GM18507 (cell line): ENCODE results near the gene CERS5.

Experiments
- DNase-seq: peaks from one replicate; pipeline ENCODE4 v3.0.0; 2011; ENCODE audit warnings: low read depth; ENCODE audit not compliant: insufficient read length; ENCODE audit errors: extremely low spot score
- FAIRE-seq: peaks from 2 replicates; lab custom pipeline; 2011; peaks lifted over from hg19 to GRCh38; lab: Jason Lieb, UNC

The CERS5 gene, protein sequence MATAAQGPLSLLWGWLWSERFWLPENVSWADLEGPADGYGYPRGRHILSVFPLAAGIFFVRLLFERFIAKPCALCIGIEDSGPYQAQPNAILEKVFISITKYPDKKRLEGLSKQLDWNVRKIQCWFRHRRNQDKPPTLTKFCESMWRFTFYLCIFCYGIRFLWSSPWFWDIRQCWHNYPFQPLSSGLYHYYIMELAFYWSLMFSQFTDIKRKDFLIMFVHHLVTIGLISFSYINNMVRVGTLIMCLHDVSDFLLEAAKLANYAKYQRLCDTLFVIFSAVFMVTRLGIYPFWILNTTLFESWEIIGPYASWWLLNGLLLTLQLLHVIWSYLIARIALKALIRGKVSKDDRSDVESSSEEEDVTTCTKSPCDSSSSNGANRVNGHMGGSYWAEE

DNA sequence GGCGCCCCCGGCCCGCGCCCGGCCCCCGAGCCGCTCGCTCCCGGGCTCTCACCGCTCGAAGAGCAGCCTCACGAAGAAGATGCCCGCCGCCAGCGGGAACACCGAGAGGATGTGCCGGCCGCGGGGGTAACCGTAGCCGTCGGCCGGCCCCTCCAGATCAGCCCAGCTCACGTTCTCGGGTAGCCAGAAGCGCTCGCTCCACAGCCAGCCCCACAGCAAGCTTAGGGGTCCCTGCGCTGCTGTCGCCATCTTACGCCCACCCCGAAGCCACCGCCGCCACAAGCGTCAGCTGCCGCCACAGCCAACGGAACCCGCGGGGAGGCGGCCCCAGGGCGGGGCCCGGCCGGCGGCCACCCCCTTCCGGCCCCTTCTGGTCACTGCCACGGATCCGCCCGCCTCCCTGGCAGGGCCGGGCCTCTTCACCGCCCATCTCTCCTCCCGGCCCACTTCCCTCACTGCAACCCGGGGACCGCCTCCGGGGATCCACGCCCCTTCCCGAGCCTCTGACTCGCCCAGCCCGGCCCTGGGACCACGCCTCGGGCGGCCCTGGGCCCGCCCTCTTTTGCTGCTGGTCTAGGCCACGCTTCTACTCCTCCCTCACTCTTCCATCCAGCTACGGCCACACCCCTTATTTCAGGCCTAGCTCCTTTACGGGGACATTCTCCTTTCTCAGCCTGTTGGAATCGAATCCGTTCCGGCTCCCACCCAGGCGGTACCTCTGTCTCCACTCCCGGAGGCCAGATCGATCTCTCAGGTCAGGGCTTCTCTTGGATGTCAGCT, at the start of gene CERS5:
CERS5 (minus strand) TSS at position 321 of the 780 bp plus-strand sequence; CDS start at position 249, 72 bp downstream.
- peak; percentile 96 for DNase-seq
- FAIRE-seq = peak; percentile 89

DNA sequence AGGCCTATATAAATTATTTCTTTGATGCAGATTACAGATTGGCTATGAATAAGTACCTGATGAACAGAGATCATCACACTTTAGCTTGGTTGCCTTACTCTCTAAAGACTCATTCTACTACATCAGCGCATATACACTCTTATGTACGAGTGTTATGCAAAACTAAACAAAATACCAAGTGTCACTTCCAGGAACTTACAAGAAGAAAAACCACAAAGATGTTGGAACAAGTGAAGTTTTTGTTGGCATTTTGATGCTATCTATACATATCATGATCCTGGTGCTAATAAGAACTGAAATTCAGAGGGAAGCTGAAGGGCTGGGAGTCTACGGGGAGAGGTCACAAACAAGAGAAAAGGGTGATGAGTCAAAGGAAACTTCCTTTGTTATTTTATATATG, 47.9 kb upstream of the CERS5 start:
- FAIRE-seq (no peak), DNase-seq (no peak)

DNA sequence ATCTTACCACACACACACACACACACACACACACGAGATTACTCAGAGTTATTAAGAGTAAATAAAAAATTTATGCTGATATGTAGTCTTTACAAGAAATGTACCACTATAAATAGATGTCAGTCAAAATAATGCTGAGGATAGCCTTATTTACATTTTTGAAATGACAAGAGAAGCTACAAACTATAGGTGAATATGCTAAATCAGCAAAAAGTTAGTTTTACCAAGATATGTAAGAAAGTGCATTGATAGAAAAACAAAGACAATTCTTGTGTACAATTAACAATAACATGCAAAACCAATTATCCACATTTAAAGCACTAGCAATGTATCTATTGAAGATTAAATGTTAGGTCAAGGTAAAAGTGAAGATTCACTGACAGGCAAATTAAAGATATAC, 46.8 kb upstream of the CERS5 start:
- FAIRE-seq (no peak), DNase-seq (no peak)

DNA sequence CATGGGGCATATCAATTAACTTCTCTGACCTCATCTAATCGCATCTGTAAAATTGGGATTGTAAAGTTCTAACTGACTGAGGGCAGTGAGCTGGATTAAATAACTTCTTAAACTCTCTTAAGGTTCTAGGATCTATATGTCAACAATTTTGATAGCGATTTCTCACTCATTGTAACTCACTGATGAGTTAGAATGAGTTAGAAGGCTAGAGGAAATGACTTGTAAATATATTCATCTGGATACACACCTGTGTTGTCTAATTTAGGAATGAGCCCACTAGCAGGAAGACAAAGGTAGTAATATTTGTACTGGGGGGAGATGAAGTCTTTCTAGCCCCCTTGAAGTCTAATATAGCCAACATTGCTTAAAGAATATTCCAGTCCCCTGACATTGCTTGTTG, 46.3 kb upstream of the CERS5 start:
- FAIRE-seq = no peak
- no peak for DNase-seq

DNA sequence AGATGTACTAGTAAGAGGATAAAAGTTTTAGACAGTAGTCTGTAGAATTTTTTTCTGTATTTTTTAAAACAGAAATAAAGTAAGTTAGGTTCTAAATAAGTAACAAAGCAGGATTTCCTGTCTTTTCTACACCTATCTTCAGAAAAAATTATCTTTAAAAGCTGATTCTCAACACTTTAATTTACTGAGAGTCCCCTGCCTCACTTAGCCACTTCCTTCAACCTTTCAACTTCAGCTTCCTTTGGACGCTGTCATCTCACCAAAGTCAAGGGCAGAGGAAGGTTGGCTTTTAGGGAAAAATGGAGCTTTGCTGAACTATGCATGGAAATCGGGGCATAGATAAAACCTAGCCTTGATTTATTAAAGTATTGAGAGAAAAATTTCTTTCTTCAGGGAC, 44.9 kb upstream of the CERS5 start:
- no peak for DNase-seq
- FAIRE-seq = no peak

DNA sequence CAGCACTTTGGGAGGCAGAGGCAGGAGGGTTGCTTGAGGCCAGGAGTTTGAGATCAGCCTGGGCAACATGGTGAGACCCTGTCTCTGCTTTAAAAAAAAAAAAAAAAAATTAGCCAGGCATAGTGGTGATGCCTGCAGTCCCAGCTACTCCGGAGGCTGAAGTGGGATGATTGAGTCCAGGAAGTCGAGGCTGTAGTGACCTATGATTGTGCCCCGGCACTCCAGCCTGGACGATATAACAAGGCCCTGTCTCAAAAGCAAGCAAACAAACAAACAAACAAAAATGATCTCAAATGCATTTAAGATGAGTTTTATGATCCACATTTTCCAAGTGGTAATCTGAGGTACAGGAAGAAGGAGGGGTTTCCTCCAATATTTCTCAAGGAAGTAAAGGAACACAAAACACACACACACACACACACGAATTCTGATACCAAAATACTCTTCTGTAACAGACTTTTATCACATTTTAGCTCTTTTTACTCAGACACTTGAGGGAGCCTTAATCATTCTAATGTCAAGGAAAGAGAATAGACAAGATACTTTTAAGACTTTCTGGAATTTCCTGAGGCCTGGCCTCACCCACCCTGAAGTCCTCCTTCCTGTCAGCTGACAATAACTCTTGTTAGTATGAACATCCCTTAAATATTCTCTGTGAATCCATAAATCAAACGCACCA, 44.4 kb upstream of the CERS5 start:
- FAIRE-seq (peak; percentile 51), DNase-seq (no peak)

DNA sequence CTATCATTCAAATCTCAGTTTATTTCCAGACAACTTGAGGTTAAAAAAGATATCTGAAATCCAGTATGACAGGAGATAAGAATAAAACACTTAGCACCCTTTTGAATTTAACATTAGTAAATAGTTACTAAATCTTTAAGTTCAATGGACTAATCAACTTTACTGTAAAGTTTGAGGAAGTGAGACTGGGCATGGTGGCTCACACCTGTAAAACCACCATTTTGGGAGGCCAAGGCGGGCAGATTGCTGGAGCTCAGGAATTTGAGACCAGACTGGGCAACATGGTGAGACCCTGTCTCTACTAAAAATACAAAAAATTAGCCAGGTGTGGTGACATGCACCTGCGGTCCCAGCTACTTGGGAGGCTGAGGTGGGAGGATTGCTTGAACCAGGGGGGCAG, 40.3 kb upstream of the CERS5 start:
- no peak for FAIRE-seq
- DNase-seq = no peak

DNA sequence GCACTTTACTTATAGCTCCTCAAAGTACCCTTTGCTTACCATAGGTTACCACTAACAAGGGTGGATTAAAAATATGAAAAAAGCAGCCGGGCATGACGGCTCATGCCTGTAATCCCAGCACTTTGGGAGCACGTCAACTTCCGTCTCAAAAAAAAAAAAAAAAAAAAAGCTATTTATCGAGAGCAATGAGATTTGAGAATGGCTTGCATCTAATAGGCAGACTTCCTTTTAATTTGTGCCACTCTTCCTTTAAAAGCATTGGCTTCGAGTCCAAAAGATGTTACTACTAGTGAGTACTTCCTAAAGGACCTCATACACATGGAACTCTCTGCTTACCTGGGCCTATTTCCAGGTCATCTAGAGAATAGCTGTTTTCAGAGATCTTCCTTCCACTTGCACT, 38.5 kb upstream of the CERS5 start:
- FAIRE-seq = no peak

DNA sequence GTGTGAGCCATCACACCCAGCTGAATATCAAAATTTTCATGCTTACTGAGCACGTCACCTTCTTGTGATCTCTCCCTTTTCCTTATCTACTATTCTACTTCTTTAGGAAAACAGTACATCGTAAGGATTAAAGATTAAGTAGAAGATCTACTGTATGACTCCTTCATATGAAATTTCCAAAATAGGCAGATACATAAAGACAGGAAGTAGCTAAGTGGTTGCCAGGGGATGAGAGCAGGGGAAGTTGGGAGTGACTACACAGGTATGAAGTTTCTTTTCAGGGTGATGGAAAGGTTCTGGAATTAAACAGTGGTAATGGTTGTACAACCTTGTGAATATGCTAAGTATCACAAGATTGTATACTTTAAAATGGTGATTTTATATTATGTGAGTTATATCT, 36.5 kb upstream of the CERS5 start:
- DNase-seq (no peak), FAIRE-seq (no peak)

More for the DNA sequence above, 38.5 kb upstream of the CERS5 start:
- no peak for DNase-seq

DNA sequence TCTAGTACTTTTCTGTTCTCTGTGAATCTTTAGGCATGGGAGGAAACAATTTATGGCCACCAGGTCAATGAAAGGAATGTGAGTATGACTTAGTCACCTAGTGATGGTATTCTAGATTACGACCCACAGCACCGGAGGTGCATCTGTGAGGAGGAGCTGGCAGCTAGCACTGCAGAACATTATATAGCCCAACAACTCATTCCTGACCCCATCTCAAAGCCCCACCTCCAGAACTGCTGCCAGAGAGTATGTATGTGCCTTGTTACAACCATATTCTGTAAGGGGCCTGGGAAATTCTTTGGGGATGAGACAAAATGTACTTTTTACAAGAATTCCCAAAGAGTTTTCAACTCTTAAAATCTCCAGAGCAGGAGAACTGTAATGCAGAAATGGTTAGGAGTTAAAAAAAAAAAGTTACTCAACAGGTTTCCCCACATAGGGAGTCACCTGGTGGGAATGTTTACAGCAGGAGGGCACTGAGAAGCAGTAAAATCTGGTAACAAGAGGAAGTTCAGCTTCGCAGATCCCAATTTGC, 34.9 kb upstream of the CERS5 start:
- no peak for DNase-seq
- FAIRE-seq = no peak

DNA sequence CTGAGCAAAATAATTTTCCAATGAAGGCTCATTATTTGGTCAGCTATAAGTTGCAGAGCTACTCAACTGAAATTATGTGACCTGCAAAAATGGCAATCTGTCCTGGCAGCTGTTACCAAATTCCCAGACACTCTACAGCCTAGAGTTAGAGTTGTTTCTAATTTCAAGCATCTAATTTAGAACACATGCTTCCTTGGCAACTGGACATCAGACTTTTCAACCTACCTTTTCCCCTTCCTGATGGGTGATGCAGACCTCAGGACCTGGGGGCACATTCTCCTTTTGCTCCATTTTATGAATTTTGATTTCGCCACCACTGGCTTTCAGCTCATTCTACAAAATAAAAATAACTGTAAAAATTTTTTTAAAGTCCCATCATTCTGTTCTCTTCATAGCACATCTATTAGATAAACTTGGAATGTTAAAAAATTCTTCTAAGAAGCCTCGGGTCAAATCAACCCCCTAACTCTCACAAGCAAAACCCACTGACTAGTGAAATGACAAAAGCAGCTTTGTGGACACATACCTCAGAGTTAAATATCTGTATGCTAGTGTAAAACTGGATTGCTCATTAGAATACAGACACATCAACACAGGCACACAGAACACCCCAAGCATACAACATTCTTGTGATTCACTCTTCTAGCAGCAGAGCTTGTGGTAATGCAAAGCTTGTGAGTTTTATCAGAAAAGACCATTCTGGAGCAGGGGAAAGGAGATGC, 33.5 kb upstream of the CERS5 start:
- no peak for FAIRE-seq
- no peak for DNase-seq

DNA sequence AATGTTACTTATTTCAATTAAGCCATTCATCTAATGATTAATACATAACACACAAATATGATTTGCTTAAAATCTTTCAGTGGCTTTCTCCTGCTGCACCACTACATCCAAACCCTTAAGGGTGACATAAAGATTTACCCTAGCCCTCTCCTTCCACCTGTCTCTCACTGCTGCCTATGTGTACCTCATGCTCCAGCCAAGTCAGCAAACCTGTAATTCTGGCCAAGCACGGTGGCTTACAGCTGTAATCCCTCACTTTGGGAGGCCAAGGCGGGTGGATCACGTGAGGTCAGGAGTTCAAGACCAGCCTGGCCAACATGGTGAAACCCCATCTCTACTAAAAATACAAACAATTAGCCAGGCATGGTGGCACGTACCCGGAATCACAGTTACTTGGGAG, 31.7 kb upstream of the CERS5 start:
- DNase-seq (no peak), FAIRE-seq (no peak)

DNA sequence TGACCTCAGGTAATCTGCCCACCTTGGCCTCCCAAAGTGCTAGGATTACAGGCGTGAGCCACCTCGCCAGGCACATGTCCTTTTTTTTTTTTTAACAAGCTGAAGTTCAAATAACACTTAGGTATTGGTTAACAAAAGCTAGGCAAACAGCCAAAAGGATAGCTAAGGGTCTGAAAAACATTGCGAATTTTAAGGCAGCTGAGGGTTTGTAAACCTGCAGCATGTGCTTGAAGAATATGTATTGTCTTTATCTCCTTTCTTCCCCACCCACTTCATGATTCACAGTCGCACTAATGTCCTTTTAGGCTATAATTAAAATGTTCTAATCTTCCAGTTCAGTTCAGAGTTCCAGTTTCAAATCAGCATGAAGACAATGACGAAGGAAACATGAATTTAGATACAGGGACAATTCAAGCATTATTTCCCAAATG, 30.1 kb upstream of the CERS5 start:
- FAIRE-seq (no peak), DNase-seq (no peak)

DNA sequence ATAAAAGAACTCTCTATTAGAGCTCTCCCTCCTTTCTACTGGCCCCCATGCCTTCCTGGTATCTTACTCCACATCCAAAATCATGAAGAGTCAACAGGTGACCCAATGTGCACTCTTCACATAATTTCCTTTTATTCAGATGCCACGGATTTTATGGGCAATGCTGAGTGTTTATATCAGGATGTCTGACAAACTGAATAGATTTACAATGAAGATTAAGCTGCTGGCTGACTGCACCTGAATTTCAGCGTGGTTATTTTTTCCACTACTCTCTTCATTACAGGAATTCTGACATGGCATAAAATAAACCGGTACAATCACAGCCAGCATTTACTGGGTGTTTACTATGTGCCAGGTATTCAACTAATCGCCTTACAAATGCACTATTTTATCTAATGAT, 29.4 kb upstream of the CERS5 start:
- FAIRE-seq (no peak), DNase-seq (no peak)

DNA sequence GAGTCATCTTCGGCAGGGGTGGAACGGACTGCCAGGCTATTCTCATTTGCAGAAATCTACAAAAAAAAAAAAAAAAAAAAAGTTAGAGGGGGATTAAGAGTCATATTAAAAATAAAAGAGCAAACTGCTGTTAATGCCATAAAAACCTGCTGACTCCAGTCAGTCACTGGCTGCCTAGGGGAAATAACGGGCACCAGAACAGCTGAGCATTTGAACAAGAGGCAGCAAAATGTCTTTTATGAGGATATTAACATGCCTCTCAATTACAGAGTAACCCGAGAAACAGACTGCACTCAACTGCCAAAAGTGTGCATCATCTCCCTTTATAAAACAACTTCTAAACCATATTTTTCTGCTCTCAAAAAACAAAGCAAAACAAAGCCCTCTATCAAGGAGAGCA, 28.7 kb upstream of the CERS5 start:
- no peak for FAIRE-seq
- DNase-seq = no peak

DNA sequence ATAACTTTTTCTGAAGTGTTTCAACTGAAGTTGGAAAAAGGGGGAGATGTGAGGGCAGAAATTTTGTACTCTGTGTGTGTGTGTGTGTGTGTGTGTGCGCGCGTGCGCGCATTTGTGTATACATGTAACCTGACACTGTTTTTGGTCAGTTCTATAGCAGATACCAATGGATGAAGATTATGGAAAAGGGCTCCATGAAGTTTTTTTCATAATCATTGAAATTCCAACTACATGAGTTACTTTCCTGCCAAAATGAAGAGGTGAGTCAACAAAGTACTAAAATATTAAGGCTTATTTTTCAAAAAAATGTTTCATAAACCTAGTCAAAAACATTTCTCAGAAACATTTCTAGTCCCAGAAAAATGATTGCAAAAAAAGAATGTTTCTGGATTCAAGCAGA, 25.7 kb upstream of the CERS5 start:
- DNase-seq (no peak), FAIRE-seq (no peak)

DNA sequence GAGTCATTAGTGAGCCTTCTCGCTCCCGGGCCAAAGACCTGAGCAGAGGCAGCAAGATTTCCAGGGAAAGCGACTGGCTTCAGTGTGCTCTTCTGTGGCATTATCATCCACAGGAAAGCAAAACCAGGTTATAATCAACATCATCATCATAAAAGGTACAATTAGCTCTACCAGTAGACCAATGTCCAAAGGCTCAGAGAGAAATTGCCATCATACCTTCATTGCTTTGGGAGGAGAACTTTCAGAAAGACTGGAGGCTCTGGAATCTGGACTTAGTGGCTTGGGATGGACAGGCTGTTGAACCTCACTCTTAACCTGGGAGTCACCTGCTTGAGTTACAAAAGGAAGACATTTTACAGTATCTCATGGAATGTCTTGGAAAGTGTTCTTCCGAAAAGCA, 25.1 kb upstream of the CERS5 start:
- DNase-seq (no peak), FAIRE-seq (no peak)

DNA sequence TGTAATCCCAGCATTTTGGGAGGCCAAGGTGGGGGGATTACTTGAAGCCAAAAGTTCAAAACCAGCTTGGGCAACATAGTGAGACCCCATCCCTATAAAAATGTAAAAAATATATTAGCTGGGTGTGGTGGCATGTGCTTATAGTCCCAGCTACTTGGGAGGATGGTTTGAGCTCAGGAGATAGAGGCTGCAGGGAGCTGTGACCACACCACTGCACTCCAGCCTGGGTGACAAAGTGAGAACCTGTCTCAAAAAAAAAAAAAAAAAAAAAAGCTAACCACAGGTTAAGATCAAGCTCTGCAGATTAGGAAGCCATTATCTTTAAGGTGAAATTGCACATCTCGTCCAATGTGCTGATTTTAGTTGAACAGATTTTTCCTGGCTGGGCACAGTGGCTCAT, 23.7 kb upstream of the CERS5 start:
- no peak for FAIRE-seq
- DNase-seq = no peak

DNA sequence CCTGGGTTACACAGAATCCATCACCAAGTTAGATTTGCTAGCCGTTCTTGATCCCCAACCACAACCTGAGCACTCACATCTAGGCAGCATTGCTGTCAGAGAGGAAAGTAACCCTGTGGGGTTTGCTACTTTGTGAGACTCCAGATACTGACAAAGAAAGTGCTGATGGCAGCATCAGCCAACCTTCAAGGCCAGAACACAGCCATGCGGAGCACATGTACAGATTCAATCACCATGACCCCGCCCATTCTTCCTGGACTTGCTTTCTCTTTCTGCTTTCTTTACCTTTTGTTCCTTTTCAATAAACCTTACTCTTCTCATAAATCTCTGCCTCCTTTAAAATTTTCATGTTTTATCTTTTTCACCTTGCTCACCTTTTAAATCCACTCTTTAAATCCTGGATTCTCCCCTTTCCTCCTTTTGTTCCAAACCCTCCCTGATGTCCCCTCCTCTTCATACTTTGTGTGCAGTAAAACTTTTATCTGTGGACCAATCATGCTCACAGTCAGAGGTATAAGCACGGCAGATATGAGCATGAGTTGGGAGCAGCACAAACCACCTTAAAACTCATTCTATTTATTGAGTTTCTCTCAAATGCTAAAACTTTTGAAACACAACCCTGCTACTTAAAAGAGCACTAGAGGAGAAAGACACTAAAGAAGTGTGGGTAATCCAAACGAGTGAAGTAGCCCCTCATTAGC, 21.9 kb upstream of the CERS5 start:
- DNase-seq = no peak
- no peak for FAIRE-seq
